IPS-11a (cell line): Measurements from ENCODE around the gene MACF1.
"Not testable (repeated sequence)": the region's sequence is repeated elsewhere in the genome, so short reads cannot be mapped to it uniquely, and the experiment has no call there.

Experiments used
- H3K4me3 ChIP-seq: one replicate; pipeline ENCODE4 v1.5.1; 2013; ENCODE audit warnings: low read depth, low read length, control low read depth

Gene MACF1

GRCh38 chr1:39525366-39526165 lies 321.1 kb downstream of the MACF1 start:
- H3K4me3 ChIP-seq, result no peak overlapping the region

- H3K4me3 ChIP-seq, result no peak overlapping the region
Observed at GRCh38 chr1:39526466-39527189, 322.1 kb downstream of the MACF1 start.

- not testable (repeated sequence) for H3K4me3 ChIP-seq
Observed at GRCh38 chr1:39527190-39527579, 322.7 kb downstream of the MACF1 start.

- no peak overlapping the region for H3K4me3 ChIP-seq
Observed at GRCh38 chr1:39528082-39528481, 323.6 kb downstream of the MACF1 start.

GRCh38 chr1:39529901-39530535 lies 325.5 kb downstream of the MACF1 start:
- no peak overlapping the region for H3K4me3 ChIP-seq

GRCh38 chr1:39531526-39531925 lies 327.0 kb downstream of the MACF1 start:
- no peak overlapping the region for H3K4me3 ChIP-seq

GRCh38 chr1:39533442-39533841 lies 328.9 kb downstream of the MACF1 start:
- no peak overlapping the region for H3K4me3 ChIP-seq
